Smooth muscle cell (in vitro differentiated cells): ENCODE results near the gene ECSCR. TPM values are rescaled to one million over a fixed set of nuclear protein-coding genes. Genes with fewer than 3 reads are reported as not detected.
A peak's percentile ranks its signal among the peaks of the same experiment; 100 is the strongest.
"Not testable (repeated sequence)": the region's sequence is repeated elsewhere in the genome, so short reads cannot be mapped to it uniquely, and the experiment has no call there.

Experiments
- DNase-seq: peaks from one replicate; lab custom pipeline; 2025; ENCODE audit not compliant: unreplicated experiment; lab: John Stamatoyannopoulos, UW
- H2AFZ ChIP-seq: fragments of 200-600 bp; sonication (generic); 2 replicates; pipeline ENCODE4 v1.6.0; 2016; ENCODE audit warnings: antibody characterized with exemption, low read depth, mild to moderate bottlenecking
- H3F3A ChIP-seq: fragments of 200-600 bp; sonication (generic); 2 replicates; pipeline ENCODE4 v1.6.0; 2017; ENCODE audit warnings: antibody characterized with exemption, low read depth
- H3K27ac ChIP-seq: fragments of 200-600 bp; sonication (generic); 2 replicates; pipeline ENCODE4 v1.5.1; 2016; ENCODE audit warnings: low read depth, mild to moderate bottlenecking
- H3K27me3 ChIP-seq: fragments of 200-600 bp; sonication (generic); 2 replicates; pipeline ENCODE4 v1.6.1; 2016; ENCODE audit warnings: low read depth, mild to moderate bottlenecking
- H3K36me3 ChIP-seq: fragments of 200-600 bp; sonication (generic); 2 replicates; pipeline ENCODE4 v1.5.1; 2016; ENCODE audit warnings: low read depth
- H3K4me1 ChIP-seq: fragments of 200-600 bp; sonication (generic); 2 replicates; pipeline ENCODE4 v1.5.1; 2016; ENCODE audit warnings: low read depth
- H3K4me2 ChIP-seq: fragments of 200-600 bp; sonication (generic); 2 replicates; pipeline ENCODE4 v1.6.0; 2016; ENCODE audit warnings: mild to moderate bottlenecking
- H3K4me3 ChIP-seq: fragments of 200-600 bp; sonication (generic); 2 replicates; pipeline ENCODE4 v1.5.1; 2016; ENCODE audit warnings: mild to moderate bottlenecking
- H3K79me2 ChIP-seq: fragments of 200-600 bp; sonication (generic); 2 replicates; pipeline ENCODE4 v1.6.0; 2016; ENCODE audit warnings: low read depth, mild to moderate bottlenecking
- H3K9ac ChIP-seq: fragments of 200-600 bp; sonication (generic); 2 replicates; pipeline ENCODE4 v1.6.0; 2016; ENCODE audit warnings: low read depth
- H3K9me3 ChIP-seq: fragments of 200-600 bp; sonication (generic); replicated peaks from 2 replicates; pipeline ENCODE4 v1.5.1; 2016; ENCODE audit warnings: low read depth
- H4K20me1 ChIP-seq: fragments of 200-600 bp; sonication (generic); 2 replicates; pipeline ENCODE4 v1.6.0; 2016; ENCODE audit warnings: low read depth
- CTCF ChIP-seq: fragments of 200-600 bp; sonication (generic); IDR thresholded peaks from 2 replicates; pipeline ENCODE4 v1.5.1; 2017; ENCODE audit warnings: borderline replicate concordance, mild to moderate bottlenecking, antibody characterized with exemption; ENCODE audit not compliant: insufficient read depth, poor library complexity, severe bottlenecking
- WGBS: methylation state at CpG from one replicate; pipeline ENCODE4 v1.1.7; 2016; ENCODE audit warnings: low lambda C conversion rate; 5-methylcytosine and 5-hydroxymethylcytosine counted together
- polyA plus RNA-seq: library from polyadenylated mRNA; unstranded; fragments of >200 nt; fragmentation: Nextera tagmentation; extraction: Ambion mirVana; gene quantifications from 2 replicates; pipeline ENCODE4 v1.2.1, GENCODE V29; 2016
- total RNA-seq: library from RNA; depleted of rRNA; stranded (reverse); fragments of >200 nt; gene quantifications from 2 replicates; pipeline ENCODE4 v1.2.3, GENCODE V29; 2014

The ECSCR gene
- total and polyA plus RNA-seq, 2 experiments from 2014 or later: 0.41 TPM; not detected in 1

- Histone ChIP-seq H3K27ac (peak overlapping the region; percentile 94), H2AFZ (no peak overlapping the region)
- WGBS: 72% methylated on average over 5 of the region's 5 CpGs
These were observed 15.4 kb downstream of the ECSCR start for GRCh38 chr5:139446956-139447779.

GRCh38 chr5:139445325-139446170 lies 17.0 kb downstream of the ECSCR start:
- no peak for TF ChIP-seq CTCF
- peak overlapping the region; percentile 37 for H3K9ac ChIP-seq
- H3K4me2 ChIP-seq: peak overlapping the region; percentile 43
- WGBS: 36% methylated on average over 7 of the region's 7 CpGs
- H4K20me1 ChIP-seq: no peaks in the 10 kb centered on the region
- H3K27me3 ChIP-seq: no peaks in the 10 kb centered on the region
- H3K36me3 ChIP-seq: no peaks in the 10 kb centered on the region
- no peaks in the 10 kb centered on the region for H3K79me2 ChIP-seq
- H3K4me1 ChIP-seq: peaks cover 8% of the 10 kb centered on the region
- H3K27ac ChIP-seq: peak overlapping the region; percentile 94
- no peaks in the 10 kb centered on the region for H3K9me3 ChIP-seq
- H2AFZ ChIP-seq: no peak overlapping the region
- DNase-seq: no peak
- H3K4me3 ChIP-seq: no peak overlapping the region
- peaks cover 10% of the 10 kb centered on the region for H3F3A ChIP-seq

More at GRCh38 chr5:139446956-139447779, 15.4 kb downstream of the ECSCR start:
- Histone ChIP-seq H3K4me2 (peak overlapping the region; percentile 65), H3K27me3 (no peaks in the 10 kb centered on the region), H3K4me3 (no peak overlapping the region), H3K79me2 (no peaks in the 10 kb centered on the region), H3K36me3 (no peaks in the 10 kb centered on the region), H3K4me1 (peaks cover 8% of the 10 kb centered on the region), H4K20me1 (no peaks in the 10 kb centered on the region), H3F3A (peaks cover 10% of the 10 kb centered on the region), H3K9me3 (no peaks in the 10 kb centered on the region), H3K9ac (peak overlapping the region; percentile 77)
- no peak for DNase-seq
- no peak for TF ChIP-seq CTCF

GRCh38 chr5:139443831-139444453 lies 18.6 kb downstream of the ECSCR start:
- WGBS: 35% methylated on average over 4 of the region's 4 CpGs
- no peak for DNase-seq
- Histone ChIP-seq H3K27ac (peak overlapping the region; percentile 94), H3K4me1 (peaks cover 12% of the 10 kb centered on the region), H3K27me3 (no peaks in the 10 kb centered on the region), H3K36me3 (no peaks in the 10 kb centered on the region), H3K9ac (peak overlapping the region; percentile 51), H3F3A (peaks cover 15% of the 10 kb centered on the region), H3K4me2 (peak overlapping the region; percentile 33), H2AFZ (no peak overlapping the region), H3K79me2 (no peaks in the 10 kb centered on the region), H3K9me3 (no peaks in the 10 kb centered on the region), H3K4me3 (no peak overlapping the region), H4K20me1 (no peaks in the 10 kb centered on the region)
- no peak for TF ChIP-seq CTCF

GRCh38 chr5:139440416-139440815 lies 22.1 kb downstream of the ECSCR start:
- H3K4me3 ChIP-seq, H3K4me2 ChIP-seq, H3K27ac ChIP-seq, H3K9ac ChIP-seq, H3K79me2 ChIP-seq, H3F3A ChIP-seq, H3K9me3 ChIP-seq, DNase-seq, H3K4me1 ChIP-seq, H4K20me1 ChIP-seq, H3K27me3 ChIP-seq, H3K36me3 ChIP-seq, H2AFZ ChIP-seq: not testable (repeated sequence)
- WGBS: 94% methylated on average over 17 of the region's 17 CpGs
